GM19452 (cell line): ENCODE measurements around the gene LHB.
"Not testable (repeated sequence)": the region's sequence is repeated elsewhere in the genome, so short reads cannot be mapped to it uniquely, and the experiment has no call there.

ENCODE experiments used
- ATAC-seq: cut with Tn5 transposase; IDR thresholded peaks from one replicate; pipeline ENCODE4 v1.9.1; 2021; ENCODE audit not compliant: unreplicated experiment

Gene LHB

DNA sequence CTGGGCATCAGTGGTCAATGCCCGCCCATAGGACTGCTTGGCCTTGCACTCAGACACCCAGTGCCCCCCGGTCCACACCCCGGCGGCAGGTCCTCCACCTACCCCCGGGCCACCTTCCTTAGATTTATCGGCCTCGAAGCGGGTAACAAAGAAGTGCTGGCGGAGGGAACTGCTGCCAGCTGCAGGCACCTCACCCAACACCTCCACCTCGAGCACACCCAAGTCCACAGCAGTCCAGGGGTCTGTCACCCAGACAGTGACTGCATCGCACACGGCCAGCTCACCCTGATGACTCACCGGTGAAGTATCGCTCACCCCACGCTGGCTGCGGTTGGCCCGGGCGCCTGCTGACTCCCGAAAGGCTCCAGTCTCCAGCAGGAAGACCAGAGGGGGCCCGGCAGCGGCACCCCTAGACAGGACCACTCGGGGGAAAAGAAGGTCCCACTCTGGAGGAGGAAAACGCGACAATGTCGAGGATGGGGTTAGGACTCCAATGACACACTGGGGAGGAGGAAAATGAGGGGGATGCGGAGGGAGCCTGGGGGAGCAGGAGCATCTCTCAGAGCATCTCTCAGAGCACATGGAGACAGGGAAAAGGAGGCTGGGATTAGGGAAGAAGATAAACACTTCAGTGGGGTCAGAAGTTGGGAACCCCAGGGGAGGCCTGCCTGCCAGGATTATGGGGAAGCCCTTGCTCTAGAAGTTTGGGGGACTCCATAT is 21.8 kb upstream of the LHB start:
- not testable (repeated sequence) for ATAC-seq

GRCh38 chr19:49038111-49038510 is 21.2 kb upstream of the LHB start:
- not testable (repeated sequence) for ATAC-seq

DNA sequence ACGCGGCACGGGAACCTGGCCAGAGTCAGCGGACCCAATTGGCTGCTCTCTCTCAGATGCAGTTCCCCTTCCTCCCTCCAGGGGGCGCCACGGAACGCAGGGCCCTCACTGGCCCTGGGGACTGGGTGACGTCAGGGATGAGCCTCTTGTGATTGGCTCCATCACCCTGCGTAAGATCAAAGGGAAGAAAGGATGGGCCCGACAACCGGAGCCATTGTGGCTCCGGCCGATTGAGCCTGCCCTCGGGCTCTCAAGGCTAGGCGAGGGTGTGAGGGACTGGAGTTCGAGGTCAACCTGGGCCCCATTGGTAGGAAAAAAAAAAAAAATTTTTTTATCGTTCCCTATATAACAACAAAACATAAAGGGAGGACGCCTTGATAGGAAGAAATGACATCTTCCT is 19.9 kb upstream of the LHB start, which contains the start of gene CGB1:
Gene CGB1 (minus strand): TSS at position 81 of the 400 bp plus-strand sequence. CDS start 184 bp downstream, outside the sequence.
- not testable (repeated sequence) for ATAC-seq

- not testable (repeated sequence) for ATAC-seq
These were observed 14.9 kb upstream of the LHB start, which contains the start of gene CGB2 for GRCh38 chr19:49031642-49032301. Gene CGB2 (plus strand): TSS chr19:49031890. CDS start chr19:49032096, 206 bp downstream.

DNA sequence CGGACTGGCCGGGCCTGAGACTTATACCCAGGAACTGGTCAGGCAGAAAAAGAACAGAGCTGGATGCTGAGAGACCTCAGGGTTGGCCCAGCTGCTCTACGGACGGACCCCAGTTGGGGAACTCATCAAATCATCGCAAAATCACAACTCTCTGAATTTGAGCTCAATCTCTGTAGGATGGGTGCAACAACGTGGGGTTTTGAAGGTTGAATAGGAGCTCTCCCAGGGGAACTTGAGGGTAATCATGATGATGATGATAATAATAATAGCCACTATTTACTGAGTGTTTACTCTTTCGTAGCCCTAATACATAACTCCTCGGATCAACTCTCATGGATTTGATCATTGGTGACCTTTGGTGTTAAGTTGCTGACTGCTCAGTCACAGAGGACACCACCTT is 13.4 kb upstream of the LHB start:
- not testable (repeated sequence) for ATAC-seq

DNA sequence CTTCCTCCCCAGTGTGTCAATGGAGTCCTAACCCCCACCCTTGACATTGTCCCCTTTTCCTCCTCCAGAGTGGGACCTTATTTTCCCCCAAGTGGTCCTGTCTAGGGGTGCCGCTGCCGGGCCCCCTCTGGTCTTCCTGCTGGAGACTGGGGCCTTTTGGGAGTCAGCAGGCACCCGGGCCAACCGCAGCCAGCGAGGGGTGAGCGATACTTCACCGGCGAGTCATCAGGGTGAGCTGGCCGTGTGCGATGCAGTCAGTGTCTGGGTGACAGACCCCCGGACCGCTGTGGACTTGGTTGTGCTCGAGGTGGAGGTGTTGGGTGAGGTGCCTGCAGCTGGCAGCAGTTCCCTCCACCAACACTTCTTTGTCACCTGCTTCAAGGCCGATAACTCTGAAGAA is 12.9 kb upstream of the LHB start:
- not testable (repeated sequence) for ATAC-seq

DNA sequence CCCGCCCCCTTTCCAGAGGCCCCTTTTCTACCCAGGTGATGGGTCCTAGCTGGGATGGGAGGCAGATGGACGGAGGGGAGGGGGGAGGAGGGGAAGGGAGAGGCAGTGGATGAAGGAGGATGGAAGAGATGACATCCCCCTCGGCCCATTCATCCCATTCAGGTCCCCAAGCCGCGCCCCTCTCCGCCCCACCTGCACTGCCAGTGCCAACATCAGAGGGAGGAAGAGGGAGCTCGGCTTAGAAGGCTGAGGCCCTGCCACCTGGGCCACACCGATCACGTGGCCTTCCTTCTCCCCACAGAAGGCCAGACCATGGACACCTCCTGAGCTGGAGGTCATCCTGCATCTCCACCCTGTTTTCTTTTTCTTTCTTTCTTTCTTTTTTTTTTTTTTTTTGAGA is 11.8 kb upstream of the LHB start:
- not testable (repeated sequence) for ATAC-seq

GRCh38 chr19:49025599-49025998 is 8.7 kb upstream of the LHB start:
- not testable (repeated sequence) for ATAC-seq

DNA sequence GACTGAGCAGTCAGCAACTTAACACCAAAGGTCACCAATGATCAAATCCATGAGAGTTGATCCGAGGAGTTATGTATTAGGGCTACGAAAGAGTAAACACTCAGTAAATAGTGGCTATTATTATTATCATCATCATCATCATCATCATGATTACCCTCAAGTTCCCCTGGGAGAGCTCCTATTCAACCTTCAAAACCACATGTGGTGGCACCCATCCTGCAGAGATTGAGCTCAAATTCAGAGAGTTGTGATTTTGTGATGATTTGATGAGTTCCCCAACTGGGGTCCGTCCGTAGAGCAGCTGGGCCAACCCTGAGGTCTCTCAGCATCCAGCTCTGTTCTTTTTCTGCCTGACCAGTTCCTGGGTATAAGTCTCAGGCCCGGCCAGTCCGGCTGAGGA is 8.2 kb upstream of the LHB start:
- not testable (repeated sequence) for ATAC-seq

DNA sequence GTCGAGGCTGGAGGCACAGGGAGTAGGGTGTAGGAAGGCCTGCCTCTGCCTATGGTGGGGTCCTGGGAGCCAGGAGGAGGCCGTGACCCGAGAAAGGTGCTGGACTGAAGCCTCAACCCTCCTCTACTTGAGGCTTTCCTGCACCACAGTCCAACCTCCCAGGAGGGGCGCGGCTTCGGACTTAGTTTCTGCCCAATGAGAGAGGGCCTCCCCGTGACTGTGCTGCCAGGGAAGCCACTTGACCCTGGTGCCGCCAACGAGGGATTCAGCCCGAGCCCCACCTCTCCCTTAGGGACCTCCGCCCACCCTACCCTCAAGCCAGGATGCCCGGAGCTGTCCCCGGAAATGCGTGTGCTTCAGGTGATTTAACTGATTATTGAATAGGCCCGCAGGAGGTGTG is 7.3 kb upstream of the LHB start, which contains the start of gene CGB3:
Gene CGB3 (minus strand): TSS at position 101 of the 400 bp plus-strand sequence. CDS start 362 bp downstream, outside the sequence.
- ATAC-seq = not testable (repeated sequence)

DNA sequence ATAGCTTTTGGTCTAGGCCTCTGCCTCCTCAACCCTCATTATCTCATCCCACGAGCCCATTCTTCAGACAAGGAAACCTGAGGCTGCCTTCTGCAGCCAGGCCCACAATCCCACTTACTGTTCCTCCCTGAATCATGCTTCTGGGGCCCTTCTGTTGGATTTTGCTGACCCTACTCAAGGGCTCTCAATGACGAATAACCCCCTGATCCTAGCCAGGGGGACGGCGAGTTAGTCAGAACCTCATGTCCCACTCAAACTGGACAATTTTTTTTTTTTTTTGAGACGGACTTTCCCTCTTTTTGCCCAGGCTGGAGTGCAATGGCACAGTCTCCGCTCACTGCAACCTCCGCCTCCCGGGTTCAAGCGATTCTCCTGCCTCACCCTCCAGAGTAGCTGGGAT is 5.2 kb upstream of the LHB start:
- no peak for ATAC-seq

DNA sequence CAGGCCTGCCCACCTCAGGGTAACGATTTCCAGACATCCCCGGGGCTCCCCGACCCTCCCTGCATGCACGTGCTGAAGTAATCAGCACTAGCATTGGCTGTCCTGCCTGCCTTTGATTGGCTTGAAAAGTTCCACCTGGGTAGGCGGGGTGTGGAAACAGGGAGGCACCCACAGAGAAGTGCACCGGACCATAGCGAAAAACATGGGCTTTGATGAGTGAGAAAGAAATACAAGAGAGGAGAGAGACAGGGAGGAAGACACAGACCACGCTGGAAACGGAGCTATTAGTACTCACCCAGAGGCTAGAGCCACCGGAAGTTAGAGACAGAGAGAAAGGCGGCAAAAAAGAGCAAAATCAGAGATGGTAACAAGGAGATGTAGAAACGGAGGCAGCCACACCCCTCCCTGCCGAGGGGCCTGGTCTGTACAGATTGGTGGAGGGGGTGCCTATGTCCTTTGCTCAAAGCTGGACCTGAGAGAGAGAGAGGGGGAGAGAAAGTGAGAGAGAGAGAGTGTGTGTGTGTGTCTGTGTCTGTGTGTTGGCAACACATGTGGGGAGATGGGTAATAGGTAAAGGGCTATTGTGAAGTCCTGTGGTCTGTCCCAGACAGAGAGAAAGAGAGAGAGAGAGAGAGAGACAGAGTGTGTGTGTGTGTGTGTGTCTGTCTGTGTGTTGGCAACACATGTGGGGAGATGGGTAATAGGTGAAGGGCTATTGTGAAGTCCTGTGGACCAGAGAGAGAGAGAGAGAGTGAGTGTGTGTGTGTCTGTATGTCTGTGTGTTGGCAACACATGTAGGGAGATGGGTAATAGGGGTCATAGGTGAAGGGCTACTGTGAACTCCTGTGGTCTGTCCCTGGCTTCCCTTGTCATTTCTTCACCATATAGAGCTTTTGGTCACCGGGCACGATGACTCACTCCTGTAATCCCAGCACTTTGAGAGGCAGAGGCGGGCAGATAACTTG is 4.3 kb upstream of the LHB start:
- no peak for ATAC-seq

DNA sequence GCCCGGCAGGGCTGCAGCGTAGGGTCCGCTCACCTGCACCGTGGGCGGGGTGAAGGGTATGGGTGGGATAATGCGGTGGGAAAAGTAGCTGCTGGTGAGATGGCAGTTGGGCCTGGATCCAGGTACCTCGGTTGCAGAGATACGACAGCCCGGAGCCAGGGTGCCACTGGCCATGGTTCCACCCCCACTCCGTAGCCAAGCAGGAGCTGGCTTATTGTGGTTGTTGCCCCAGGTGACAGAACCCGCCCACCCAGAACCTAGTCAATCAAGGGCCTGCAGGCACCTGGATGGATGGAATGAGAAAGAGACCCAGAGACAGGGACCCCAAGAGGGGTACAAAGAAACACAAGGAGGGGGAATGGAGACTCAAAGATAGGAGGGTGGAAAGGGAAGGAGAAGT is 3.5 kb upstream of the LHB start:
- no peak for ATAC-seq

DNA sequence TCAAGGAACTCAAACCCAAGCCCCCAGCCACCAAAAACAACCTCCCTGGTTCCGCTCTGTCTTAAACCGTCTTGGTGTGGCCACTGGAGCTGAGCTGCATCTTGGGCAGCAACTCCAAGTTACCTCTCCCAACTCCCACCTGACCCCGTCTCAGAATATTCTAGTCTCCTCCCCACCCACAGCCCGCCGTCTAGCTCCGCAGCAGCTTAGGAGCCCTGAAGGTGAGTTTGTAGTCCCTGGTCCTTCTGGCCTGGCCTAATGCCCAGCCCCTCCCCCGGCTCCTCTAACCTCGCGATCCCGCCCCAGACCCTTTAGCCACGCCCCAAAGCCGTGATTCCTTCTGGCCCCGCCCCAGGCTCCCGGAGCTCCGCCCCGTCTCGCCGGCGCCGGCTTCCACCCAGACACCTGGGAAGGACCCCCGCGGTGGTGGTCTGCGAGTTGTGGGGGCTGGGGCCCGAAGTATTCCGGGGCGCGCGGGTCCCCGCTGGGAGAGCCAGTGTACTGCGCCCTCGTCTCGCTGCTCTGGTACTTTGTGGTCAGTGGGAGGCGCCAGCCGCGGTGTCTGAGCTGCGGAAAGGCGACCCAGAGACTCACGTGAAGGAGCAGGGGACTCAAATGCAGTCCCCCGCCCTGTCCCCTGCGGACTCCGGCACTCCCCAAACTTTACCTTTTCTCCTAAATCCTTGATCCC is 2.5 kb upstream of the LHB start:
- ATAC-seq = no peak

- ATAC-seq = not testable (repeated sequence)
These were observed 1.7 kb upstream of the LHB start for GRCh38 chr19:49018388-49019241.

- ATAC-seq = no peak
These were observed 918 bp upstream of the LHB start for GRCh38 chr19:49017666-49018351.

DNA sequence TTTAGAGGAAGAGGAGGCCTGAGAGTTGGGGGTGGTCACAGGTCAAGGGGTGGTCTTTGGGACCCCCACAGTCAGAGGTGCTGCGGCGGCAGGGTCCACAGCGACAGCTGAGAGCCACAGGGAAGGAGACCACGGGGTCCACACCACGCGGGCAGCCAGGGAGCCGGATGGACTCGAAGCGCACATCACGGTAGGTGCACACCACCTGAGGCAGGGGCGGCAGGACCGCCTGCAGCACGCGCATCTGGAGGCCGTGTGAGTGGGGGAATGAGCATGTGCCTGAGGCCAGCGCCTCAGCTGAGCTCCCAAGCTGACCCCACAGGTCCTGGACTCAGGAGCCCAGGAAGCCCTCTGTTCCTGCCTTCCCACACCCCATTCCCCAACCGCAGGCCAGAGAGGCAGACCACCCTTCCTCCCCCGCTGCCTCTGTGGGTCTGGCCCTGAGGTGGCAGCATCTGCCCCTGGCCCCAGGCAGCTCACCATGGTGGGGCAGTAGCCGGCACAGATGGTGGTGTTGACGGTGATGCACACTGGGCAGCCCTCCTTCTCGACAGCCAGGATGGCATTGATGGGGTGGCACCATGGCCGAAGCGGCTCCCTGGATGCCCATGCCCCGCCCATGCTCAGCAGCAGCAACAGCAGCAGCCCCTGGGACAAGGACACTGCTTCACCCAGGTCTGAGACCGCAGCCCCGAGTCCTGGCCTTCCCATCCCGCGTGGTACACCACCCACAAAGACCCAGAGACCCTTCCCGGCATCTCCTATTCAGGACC is 638 bp downstream of the LHB start:
- no peak for ATAC-seq

- no peak for ATAC-seq
These were observed 2.0 kb downstream of the LHB start for GRCh38 chr19:49014870-49015255.
